Uterus (tissue), 2 donors: Measurements from ENCODE around the gene SETD6.

Experiments
- POLR2A ChIP-seq, 2 donors: fragments of 450-650 bp; IDR thresholded peaks; one replicate each; pipeline ENCODE4 v1.6.1; 2016; ENCODE audit warnings: antibody characterized with exemption in 2 of 2, mild to moderate bottlenecking in 1 of 2, moderate library complexity in 1 of 2
- TF ChIP-seq, protein P1 (sequence below), 4 experiments: fragments of 200-600 bp in 2 of 4; fragments of 450-650 bp in 2 of 4; sonication (generic) in 2 of 4; IDR thresholded peaks; one replicate each; pipeline ENCODE4 v1.5.1; 2016 to 2019; ENCODE audit warnings: antibody characterized with exemption in 4 of 4, mild to moderate bottlenecking in 2 of 4, moderate library complexity in 1 of 4

DNA sequence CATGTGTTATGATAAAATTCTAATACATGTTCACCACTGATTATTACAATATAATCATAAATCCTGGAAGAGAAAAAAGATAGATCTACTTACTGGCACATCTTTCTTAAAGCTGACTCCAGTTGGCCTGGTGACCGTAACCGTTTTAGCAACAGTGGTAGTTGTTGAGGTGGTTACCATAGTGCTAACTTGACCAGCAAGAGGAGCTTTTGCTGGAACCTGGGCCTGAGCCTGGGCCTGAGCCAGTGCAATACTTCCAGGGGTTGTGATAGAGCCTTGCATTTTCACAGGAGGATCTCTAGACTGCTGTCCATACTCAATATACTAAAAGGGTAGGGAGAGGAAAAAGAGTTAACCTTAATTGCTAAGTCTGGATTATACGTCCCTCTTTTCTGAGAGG is 36.2 kb downstream of the SETD6 start:
- TF ChIP-seq, protein P1, sequence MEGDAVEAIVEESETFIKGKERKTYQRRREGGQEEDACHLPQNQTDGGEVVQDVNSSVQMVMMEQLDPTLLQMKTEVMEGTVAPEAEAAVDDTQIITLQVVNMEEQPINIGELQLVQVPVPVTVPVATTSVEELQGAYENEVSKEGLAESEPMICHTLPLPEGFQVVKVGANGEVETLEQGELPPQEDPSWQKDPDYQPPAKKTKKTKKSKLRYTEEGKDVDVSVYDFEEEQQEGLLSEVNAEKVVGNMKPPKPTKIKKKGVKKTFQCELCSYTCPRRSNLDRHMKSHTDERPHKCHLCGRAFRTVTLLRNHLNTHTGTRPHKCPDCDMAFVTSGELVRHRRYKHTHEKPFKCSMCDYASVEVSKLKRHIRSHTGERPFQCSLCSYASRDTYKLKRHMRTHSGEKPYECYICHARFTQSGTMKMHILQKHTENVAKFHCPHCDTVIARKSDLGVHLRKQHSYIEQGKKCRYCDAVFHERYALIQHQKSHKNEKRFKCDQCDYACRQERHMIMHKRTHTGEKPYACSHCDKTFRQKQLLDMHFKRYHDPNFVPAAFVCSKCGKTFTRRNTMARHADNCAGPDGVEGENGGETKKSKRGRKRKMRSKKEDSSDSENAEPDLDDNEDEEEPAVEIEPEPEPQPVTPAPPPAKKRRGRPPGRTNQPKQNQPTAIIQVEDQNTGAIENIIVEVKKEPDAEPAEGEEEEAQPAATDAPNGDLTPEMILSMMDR (IDR thresholded peaks at IDR 0.05), result no peak
- no peak for TF ChIP-seq POLR2A (IDR thresholded peaks at IDR 0.05)
